ENCODE results near the gene C18orf54. TPM values are rescaled to one million over a fixed set of nuclear protein-coding genes. Genes with fewer than 3 reads are reported as not detected.

Gene C18orf54
- total and polyA plus RNA-seq, 2 of the 4 experiments (the other 2 are of a cell fraction), result 2.2 to 3.0 TPM

DNA sequence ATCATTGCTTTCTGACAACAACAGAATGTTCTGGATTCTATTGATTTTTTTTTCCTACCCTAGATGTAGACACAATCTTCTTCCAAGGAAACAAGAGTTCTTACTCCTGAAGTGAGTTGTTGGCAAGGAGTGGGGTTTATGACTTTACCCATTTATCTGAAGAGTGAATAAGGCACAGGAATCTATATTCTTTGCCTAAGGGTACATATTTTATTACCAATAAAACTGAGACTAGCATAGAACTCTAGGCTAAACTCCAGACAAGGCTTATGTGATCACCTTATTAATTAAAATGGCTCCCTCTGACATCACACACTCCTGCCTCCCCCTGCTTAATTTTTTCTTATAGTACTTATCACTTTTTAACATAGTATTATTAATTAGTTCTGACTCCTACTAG is 47.6 kb downstream of the C18orf54 start:
- Histone ChIP-seq H3K23ac (ENCODE audit: low read depth, low read length) (no peak overlapping the region), H3K14ac (replicated peaks; ENCODE audit: low read depth, low read length) (no peak overlapping the region), H3K9me1 (ENCODE audit: insufficient read depth, low read length) (no peaks in the 10 kb centered on the region), H2BK5ac (ENCODE audit: low read depth, low read length, poor library complexity, severe bottlenecking) (no peak overlapping the region), H2BK15ac (ENCODE audit: low read depth, low read length) (no peak overlapping the region), H4K8ac (ENCODE audit: low read depth in 2 of 2, low read length in 2 of 2) (no peak overlapping the region), H4K5ac (ENCODE audit: low read depth, low read length) (no peak overlapping the region), H3K4ac (ENCODE audit: low read depth, low read length) (no peak overlapping the region), H3K4me1 (ENCODE audit: control insufficient read depth, insufficient read depth, low read length) (no peaks in the 10 kb centered on the region), H3K27ac (ENCODE audit: insufficient read depth, low read length) (no peak overlapping the region), H4K20me1 (ENCODE audit: insufficient read depth, low read length) (no peaks in the 10 kb centered on the region), H3K79me1 (ENCODE audit: low read depth in 1 of 2, low read length in 2 of 2) (no peaks in the 10 kb centered on the region), H2AK5ac (ENCODE audit: low read depth, low read length) (no peak overlapping the region), H3K27me3 (ENCODE audit: control insufficient read depth, insufficient read depth, low read length) (peaks cover 2% of the 10 kb centered on the region; the same call in 1 of the 2 replicates), H4K91ac (ENCODE audit: insufficient read depth, low read depth, low read length) (no peak overlapping the region), H3K9me3 (ENCODE audit: control insufficient read depth, insufficient read depth, low read length) (no peaks in the 10 kb centered on the region), H3K4me2 (ENCODE audit: low read depth, low read length) (no peak overlapping the region), H2AFZ (replicated peaks; ENCODE audit: low read length, poor library complexity) (no peak overlapping the region), H2BK120ac (ENCODE audit: low read depth, low read length) (no peak overlapping the region), H3K36me3 (ENCODE audit: control insufficient read depth, insufficient read depth, low read length) (no peaks in the 10 kb centered on the region), H3K9ac (ENCODE audit: low read depth, low read length) (no peak overlapping the region), H2BK20ac (ENCODE audit: low read depth, low read length) (no peak overlapping the region), H3K4me3 (ENCODE audit: insufficient read depth, low read depth, low read length) (no peak overlapping the region), H2AK9ac (replicated peaks; ENCODE audit: low read depth, low read length, poor library complexity) (no peak overlapping the region), H3K56ac (ENCODE audit: extremely low read depth, insufficient read depth, low read length) (no peak overlapping the region), H3K18ac (ENCODE audit: low read depth, low read length) (no peak overlapping the region)
- CTCF ChIA-PET, result no interaction called here
- intact Hi-C loops (cut with micrococcal nuclease) (no loop called here), dilution Hi-C loops (cut with HindIII; ENCODE audit: low sequenced_read_pairs, unreplicated experiment) (no loop called here), in situ Hi-C loops (cut with MboI; ENCODE audit: low sequenced_read_pairs) (no loop called here)
- POLR2A ChIA-PET (ENCODE audit: unreplicated experiment), result no interaction called here
- DNase-seq (no peak), ATAC-seq (ENCODE audit: low read depth) (no peak)
- no peak for TF ChIP-seq SMC3 (IDR thresholded peaks at IDR 0.05; ENCODE audit: low read depth, low read length)
- no peak for TF ChIP-seq BHLHE40 (IDR thresholded peaks at IDR 0.05; ENCODE audit: low read depth, low read length)
- TF ChIP-seq CHD1 (IDR thresholded peaks at IDR 0.05; ENCODE audit: low read depth, low read length), result no peak
- TF ChIP-seq, protein P1, sequence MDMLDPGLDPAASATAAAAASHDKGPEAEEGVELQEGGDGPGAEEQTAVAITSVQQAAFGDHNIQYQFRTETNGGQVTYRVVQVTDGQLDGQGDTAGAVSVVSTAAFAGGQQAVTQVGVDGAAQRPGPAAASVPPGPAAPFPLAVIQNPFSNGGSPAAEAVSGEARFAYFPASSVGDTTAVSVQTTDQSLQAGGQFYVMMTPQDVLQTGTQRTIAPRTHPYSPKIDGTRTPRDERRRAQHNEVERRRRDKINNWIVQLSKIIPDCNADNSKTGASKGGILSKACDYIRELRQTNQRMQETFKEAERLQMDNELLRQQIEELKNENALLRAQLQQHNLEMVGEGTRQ (IDR thresholded peaks at IDR 0.05; ENCODE audit: low read depth, low read length), result no peak
- TF ChIP-seq RCOR1 (IDR thresholded peaks at IDR 0.05; ENCODE audit: insufficient replicate concordance, low read length), result no peak
- TF ChIP-seq, protein P2, sequence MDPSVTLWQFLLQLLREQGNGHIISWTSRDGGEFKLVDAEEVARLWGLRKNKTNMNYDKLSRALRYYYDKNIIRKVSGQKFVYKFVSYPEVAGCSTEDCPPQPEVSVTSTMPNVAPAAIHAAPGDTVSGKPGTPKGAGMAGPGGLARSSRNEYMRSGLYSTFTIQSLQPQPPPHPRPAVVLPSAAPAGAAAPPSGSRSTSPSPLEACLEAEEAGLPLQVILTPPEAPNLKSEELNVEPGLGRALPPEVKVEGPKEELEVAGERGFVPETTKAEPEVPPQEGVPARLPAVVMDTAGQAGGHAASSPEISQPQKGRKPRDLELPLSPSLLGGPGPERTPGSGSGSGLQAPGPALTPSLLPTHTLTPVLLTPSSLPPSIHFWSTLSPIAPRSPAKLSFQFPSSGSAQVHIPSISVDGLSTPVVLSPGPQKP (IDR thresholded peaks at IDR 0.05; ENCODE audit: borderline replicate concordance, low read depth, low read length), result no peak
- TF ChIP-seq NFE2L2 (IDR thresholded peaks at IDR 0.05; ENCODE audit: low read depth, low read length), result no peak
- TF ChIP-seq MAFK (IDR thresholded peaks at IDR 0.05; ENCODE audit: low read depth, low read length), result no peak
- no peak for TF ChIP-seq MAZ (IDR thresholded peaks at IDR 0.05; ENCODE audit: borderline replicate concordance, low read depth, low read length)
- no TSS peak for BruUV-seq (replicated peaks)
